T-helper 2 cell treated with Interferon-gamma antibody and Interleukin-4, amounts not matched to agents 5 μg/mL and 100 μg/mL, for 36 hours (primary cell): Measurements from ENCODE around the gene FAM151A.

Experiments
- DNase-seq: peaks from one replicate; pipeline ENCODE4 v3.0.0; 2021; ENCODE audit warnings: low spot score
- H3K27ac Mint-ChIP-seq: one replicate; pipeline ENCODE4 v1.8.0; 2021; ENCODE audit warnings: mild to moderate bottlenecking, mixed read lengths
- H3K27me3 Mint-ChIP-seq: one replicate; pipeline ENCODE4 v1.8.0; 2021; ENCODE audit warnings: low read depth, mixed read lengths
- H3K36me3 Mint-ChIP-seq: one replicate; pipeline ENCODE4 v1.8.0; 2021; ENCODE audit warnings: low read depth, mixed read lengths
- H3K4me1 Mint-ChIP-seq: one replicate; pipeline ENCODE4 v1.8.0; 2021; ENCODE audit warnings: low read depth, mixed read lengths
- H3K4me3 Mint-ChIP-seq: one replicate; pipeline ENCODE4 v1.8.0; 2022; ENCODE audit warnings: mild to moderate bottlenecking, moderate library complexity, mixed read lengths
- H3K9me3 Mint-ChIP-seq: one replicate; pipeline ENCODE4 v1.8.0; 2021; ENCODE audit warnings: mixed read lengths

Gene FAM151A

DNA sequence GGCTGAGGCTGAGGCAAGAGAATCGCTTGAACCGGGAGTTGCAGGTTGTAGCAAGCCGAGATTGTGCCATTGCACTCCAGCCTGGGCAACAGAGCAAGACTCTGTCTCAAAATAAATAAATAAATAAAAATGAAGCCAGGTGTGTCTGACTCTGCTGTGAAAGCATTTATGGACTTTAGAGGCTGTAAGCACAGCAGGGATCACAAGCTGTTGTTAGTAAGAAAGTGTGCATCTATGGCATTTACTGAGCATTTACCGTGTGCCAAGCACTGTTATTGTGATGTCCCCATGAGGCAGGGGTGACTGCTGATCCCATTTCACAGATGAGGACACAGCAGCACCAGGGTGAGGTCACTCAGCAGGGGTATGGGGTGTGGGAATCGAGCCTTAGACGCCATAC, 20.1 kb downstream of the FAM151A start:
- H3K9me3 Mint-ChIP-seq = no peaks in the 10 kb centered on the region
- no peak overlapping the region for H3K27ac Mint-ChIP-seq
- no peaks in the 10 kb centered on the region for H3K36me3 Mint-ChIP-seq
- no peak overlapping the region for H3K4me3 Mint-ChIP-seq
- no peak for DNase-seq
- H3K27me3 Mint-ChIP-seq = no peaks in the 10 kb centered on the region
- peaks cover 7% of the 10 kb centered on the region for H3K4me1 Mint-ChIP-seq

DNA sequence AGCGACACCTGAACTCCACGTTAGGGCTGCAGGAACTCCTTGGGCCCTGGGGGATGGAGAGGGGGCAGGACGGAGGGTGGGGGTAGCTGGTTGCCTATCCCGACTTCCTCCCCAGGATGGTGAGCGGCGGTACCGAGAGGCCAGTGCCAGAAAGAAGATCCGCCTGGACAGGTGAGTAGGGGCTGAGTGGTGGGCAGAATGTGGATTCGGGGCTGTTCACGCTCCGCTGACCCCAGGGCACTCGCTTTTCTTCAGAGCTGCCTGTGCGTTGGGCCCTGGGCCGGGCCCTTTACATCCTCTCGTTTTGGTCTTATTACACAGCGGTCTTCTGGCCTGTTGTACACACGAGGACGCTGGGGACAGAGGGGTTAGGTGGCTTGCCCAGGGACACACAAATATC, 20.8 kb downstream of the FAM151A start:
- Mint-ChIP-seq H3K27me3 (no peaks in the 10 kb centered on the region), H3K36me3 (no peaks in the 10 kb centered on the region), H3K4me1 (peaks cover 9% of the 10 kb centered on the region), H3K4me3 (no peak overlapping the region), H3K9me3 (no peaks in the 10 kb centered on the region), H3K27ac (no peak overlapping the region)
- no peak for DNase-seq

DNA sequence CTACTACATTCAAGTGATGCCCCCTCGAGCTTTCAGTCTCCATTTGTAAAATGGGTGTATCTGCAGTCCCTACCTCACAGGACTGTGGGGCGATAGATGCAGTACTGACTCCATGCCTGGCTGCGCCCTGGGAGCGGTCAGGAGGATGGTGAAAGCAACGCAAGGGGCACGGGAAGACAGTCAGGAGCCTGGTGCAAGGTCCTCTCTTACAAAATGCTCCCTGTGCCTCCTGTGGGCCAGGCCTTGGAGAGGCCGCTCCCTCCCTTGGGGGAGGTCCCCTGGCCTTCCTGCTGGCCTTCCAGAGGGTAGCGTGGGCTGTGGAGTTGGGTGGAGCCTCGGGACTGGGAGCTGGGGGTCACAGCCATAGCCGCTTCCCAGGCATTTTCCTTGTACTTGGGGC, 21.6 kb downstream of the FAM151A start:
- Mint-ChIP-seq H3K36me3 (no peaks in the 10 kb centered on the region), H3K4me3 (no peak overlapping the region), H3K27me3 (no peaks in the 10 kb centered on the region), H3K27ac (no peak overlapping the region), H3K4me1 (peaks cover 9% of the 10 kb centered on the region), H3K9me3 (no peaks in the 10 kb centered on the region)
- DNase-seq = no peak

DNA sequence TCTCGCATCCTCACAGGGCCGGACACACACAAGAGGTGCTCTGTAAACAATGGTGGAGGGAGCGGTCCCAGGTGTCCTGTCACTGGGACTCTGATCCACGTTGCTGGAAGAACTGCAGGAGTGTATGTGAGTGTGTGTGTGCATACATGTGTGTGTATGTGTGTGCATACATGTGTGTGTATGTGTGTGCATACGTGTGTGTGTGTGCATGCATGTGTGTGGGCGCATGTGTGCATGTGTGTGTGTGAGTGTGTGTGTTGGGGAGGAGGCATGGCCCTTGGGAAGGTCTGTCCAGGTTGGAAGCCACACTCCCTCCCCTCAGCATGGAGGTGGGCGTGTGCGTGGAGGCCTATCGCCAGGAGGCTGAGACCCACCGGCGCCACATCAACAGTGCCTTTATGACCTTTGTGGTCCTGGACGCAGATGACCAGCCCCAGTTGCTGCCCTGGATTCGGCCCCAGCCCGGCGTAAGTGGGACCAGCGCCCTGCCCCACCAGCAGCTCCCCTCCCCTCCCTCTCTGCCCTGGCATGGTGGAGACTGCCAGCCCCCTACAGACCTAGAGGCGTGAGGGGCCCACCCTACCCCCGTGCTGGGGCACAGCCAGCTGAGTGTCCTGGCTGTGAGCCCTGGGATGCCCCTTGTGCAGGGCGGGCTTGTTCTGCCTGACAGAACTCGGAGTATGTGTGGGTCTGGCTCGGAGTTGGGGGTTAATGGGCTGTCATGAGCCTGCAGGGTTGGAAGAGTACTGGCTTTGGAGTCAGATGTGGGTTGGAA, 22.2 kb downstream of the FAM151A start:
- Mint-ChIP-seq H3K9me3 (no peaks in the 10 kb centered on the region), H3K4me3 (no peak overlapping the region), H3K27me3 (no peaks in the 10 kb centered on the region), H3K36me3 (no peaks in the 10 kb centered on the region), H3K4me1 (peaks cover 9% of the 10 kb centered on the region), H3K27ac (no peak overlapping the region)
- no peak for DNase-seq

DNA sequence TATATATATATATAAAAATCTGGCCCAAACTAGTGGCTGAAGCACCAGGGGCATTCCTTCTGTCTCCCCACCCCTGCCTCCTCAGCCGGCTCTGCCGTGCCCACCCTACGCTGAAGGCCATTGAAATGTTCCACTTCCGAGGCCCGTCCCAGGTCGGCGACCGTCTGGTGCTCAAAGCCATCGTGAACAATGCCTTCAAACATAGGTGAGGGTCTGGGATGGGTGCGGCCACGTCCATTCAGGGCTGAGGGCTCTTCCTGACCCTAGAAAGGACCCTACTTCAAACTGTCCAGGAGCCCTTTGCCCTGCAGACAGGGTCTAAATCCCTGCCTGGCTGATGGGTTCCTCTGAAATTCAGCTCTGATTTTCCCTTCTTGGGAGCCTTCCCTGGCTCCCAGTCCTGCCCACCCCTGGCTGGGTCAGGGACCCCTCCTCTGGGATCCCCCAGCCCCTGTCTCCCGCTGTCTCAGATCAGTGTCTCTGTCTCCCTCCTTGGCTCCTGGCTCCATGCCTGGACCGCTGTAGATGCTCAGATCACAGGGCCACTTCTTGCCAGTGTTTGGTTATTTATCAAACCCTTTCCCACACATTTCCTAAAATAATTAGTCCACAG, 24.0 kb downstream of the FAM151A start:
- Mint-ChIP-seq H3K4me1 (peaks cover 4% of the 10 kb centered on the region), H3K27ac (no peak overlapping the region), H3K27me3 (no peaks in the 10 kb centered on the region), H3K36me3 (no peaks in the 10 kb centered on the region), H3K9me3 (no peaks in the 10 kb centered on the region), H3K4me3 (no peak overlapping the region)
- DNase-seq = no peak

DNA sequence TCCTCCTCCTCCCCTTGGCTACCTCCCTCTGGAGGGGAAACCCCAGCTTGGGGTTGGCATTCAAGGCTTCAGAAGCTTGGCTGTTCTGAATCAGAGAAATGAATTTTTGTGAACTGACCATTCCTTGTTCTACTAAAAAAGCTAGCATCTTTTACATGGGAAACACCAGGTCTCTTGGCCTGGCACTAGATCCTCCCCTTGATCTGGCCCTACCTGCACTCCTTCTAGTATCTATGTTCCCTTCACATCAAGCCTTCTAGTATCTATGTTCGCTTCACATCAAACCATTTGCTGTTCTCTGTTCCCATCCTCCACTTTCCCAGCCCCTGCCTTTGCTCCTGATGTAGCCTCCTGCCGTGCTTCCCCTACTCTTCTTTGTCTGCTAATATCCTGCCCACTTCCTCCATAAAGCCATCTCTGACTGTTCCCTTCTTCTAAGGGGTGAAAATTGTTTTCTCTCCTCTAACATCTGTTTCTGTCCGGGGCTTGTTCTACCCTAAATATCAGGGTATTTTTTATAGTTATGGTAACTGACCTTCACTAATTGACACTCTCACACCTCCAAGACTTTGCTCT, 25.8 kb downstream of the FAM151A start:
- Mint-ChIP-seq H3K9me3 (no peaks in the 10 kb centered on the region), H3K36me3 (no peaks in the 10 kb centered on the region), H3K4me3 (no peak overlapping the region), H3K4me1 (peaks cover 2% of the 10 kb centered on the region), H3K27me3 (no peaks in the 10 kb centered on the region), H3K27ac (peak overlapping the region; percentile 18)
- DNase-seq = no peak

DNA sequence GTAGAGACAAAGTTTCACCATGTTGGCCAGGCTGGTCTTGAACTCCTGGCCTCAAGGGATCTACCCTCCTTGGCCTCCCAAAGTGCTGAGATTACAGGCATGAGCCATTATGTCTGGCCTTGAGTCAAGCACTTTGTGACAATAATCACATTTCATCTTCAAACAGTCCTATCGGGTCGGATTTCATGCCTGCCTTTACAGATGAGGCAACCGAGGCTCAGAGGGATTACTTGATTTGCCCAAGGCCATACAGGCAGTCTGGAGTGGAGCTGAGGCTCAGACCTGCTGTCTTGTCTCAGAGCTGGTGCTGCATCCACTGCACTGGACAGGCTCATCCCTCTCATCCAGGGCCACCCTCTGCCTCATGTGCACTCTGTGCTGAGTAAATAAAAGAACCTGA, 26.6 kb downstream of the FAM151A start:
- no peak overlapping the region for H3K27ac Mint-ChIP-seq
- no peaks in the 10 kb centered on the region for H3K27me3 Mint-ChIP-seq
- H3K9me3 Mint-ChIP-seq = no peaks in the 10 kb centered on the region
- no peak overlapping the region for H3K4me3 Mint-ChIP-seq
- H3K36me3 Mint-ChIP-seq = no peaks in the 10 kb centered on the region
- H3K4me1 Mint-ChIP-seq = peaks cover 2% of the 10 kb centered on the region
- no peak for DNase-seq

DNA sequence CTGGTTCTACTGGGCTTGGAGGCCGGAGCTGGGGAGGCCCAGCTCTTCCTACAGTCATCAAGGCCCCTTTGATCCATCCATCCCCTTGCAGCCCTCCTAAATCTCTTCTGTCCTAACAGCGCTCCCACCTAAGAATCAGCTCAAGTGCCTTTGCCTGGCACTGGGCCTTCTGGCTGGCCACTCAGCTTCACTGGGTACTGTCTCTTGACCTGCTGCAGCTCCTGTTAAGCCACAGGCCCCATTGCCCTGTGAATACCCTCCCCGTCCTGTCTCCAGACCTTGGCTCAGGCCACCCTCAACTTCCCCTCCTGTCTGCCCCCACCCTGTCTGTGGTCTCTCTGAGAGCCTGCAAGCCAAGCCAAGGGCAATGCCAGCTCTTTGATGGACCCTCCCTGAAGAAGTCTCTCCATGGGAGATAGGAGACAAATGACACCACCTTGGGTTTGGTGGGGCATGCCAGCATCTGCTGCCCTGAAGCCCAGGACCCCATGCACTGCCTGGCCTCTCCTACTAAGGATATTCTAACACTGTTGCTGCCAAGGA, 27.3 kb downstream of the FAM151A start:
- H3K4me3 Mint-ChIP-seq = no peak overlapping the region
- no peak for DNase-seq
- no peaks in the 10 kb centered on the region for H3K36me3 Mint-ChIP-seq
- no peaks in the 10 kb centered on the region for H3K27me3 Mint-ChIP-seq
- H3K9me3 Mint-ChIP-seq = no peaks in the 10 kb centered on the region
- H3K4me1 Mint-ChIP-seq = peaks cover 2% of the 10 kb centered on the region
- no peak overlapping the region for H3K27ac Mint-ChIP-seq

DNA sequence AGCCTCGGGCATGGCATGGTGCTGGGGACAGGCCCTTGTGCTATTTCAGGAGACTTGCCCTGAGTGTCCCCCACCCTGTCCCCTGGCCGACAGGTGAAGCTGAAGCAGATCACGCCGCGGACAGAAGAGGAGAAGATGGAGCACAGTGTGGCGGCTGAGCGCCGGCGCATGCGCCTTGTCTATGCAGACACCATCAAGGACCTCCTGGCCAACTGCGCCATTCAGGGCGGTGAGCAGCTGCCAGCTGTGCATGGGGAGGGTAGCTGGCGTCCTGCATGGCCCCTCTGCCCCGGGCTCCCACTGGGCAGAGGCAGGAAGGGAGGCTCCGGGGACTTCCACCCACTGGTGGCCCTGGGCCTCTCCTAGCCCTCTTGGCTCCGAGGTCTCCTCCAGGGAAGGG, 28.9 kb downstream of the FAM151A start:
- Mint-ChIP-seq H3K27ac (no peak overlapping the region), H3K9me3 (no peaks in the 10 kb centered on the region), H3K4me3 (no peak overlapping the region), H3K36me3 (no peaks in the 10 kb centered on the region), H3K27me3 (no peaks in the 10 kb centered on the region), H3K4me1 (peaks cover 2% of the 10 kb centered on the region)
- DNase-seq = no peak

DNA sequence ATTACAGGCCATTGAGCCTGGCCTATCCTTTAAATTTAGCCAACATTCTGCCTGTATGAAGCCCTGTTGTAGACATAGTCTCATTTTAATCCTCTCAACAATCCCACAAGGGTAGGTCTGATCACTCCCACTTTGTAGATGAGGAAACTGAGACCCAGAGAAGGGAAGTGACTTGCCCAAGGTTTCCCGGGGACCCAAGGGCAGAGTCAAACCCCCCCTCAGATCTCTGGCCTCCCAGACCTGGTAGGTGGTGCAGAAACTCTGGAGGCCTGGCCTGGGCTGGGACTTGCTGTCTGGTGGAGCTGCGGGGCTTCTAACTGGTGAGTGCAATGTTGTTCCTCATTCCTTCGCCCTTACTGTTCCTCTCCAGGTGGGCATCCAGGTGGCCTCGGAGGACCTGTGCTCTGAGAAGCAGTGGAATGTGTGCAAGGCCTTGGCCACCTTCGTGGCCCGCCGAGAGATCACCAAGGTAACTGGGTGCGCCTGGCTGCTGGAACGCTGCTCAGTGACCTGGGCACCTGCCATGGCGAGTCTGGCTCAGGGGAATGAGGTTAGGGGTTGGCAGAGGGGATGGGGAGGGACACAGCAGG, 29.7 kb downstream of the FAM151A start:
- DNase-seq = no peak
- no peaks in the 10 kb centered on the region for H3K9me3 Mint-ChIP-seq
- H3K4me3 Mint-ChIP-seq = no peak overlapping the region
- no peaks in the 10 kb centered on the region for H3K27me3 Mint-ChIP-seq
- peaks cover 2% of the 10 kb centered on the region for H3K4me1 Mint-ChIP-seq
- H3K36me3 Mint-ChIP-seq = no peaks in the 10 kb centered on the region
- no peak overlapping the region for H3K27ac Mint-ChIP-seq

DNA sequence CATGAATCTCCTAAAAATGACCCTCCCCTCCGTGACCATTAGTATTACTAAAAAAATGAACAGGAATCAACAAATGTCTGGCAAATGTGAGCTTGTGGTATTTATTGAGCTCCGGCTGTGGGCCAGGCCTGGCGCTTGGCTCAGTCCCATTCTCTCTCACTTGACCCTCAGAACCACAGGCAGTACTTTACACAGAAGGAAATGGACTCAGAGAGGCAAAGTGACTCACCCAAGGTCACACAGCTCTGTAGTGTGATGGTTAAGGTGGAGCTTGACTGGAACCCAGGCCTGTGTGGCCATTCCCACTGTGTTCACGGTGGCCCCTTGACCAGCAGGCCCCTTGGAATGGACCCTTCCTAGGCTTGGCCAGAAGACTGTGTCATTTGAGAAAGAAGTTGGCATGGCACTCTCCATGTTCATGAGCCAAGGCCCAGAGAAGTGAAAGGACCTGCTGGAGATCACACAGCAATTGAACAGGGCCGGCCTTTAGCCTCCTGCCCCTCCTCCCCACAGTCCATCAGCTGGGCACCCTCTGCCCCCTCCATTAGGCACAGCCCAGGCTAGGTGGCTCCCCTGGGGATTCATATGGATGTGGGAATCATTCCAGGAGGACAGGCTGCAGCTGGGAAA, 32.1 kb downstream of the FAM151A start:
- H3K4me1 Mint-ChIP-seq = no peaks in the 10 kb centered on the region
- H3K36me3 Mint-ChIP-seq = no peaks in the 10 kb centered on the region
- no peak for DNase-seq
- H3K27me3 Mint-ChIP-seq = no peaks in the 10 kb centered on the region
- H3K9me3 Mint-ChIP-seq = no peaks in the 10 kb centered on the region
- no peak overlapping the region for H3K4me3 Mint-ChIP-seq
- no peak overlapping the region for H3K27ac Mint-ChIP-seq

DNA sequence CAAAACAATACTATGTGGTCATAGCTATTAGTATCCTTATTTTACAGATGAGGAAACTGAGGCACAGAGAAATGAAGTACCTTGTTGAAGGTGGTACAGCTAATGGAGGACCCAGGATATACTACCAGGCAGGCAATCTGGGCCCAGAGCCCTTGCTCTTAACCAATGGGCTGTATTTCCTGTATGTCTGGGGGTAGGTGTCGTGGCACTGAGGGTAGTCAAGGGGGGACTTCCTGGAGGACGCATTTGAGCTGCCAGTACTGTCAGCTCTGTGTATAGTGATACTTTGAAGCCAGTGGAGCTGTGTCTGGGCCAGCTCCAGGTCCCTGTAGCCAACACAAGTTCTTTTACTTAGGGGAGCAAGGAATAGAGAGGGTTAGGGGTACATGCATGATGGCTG, 34.9 kb downstream of the FAM151A start:
- H3K9me3 Mint-ChIP-seq = no peaks in the 10 kb centered on the region
- no peak overlapping the region for H3K27ac Mint-ChIP-seq
- H3K4me3 Mint-ChIP-seq = no peak overlapping the region
- H3K36me3 Mint-ChIP-seq = no peaks in the 10 kb centered on the region
- no peaks in the 10 kb centered on the region for H3K4me1 Mint-ChIP-seq
- no peak for DNase-seq
- no peaks in the 10 kb centered on the region for H3K27me3 Mint-ChIP-seq

DNA sequence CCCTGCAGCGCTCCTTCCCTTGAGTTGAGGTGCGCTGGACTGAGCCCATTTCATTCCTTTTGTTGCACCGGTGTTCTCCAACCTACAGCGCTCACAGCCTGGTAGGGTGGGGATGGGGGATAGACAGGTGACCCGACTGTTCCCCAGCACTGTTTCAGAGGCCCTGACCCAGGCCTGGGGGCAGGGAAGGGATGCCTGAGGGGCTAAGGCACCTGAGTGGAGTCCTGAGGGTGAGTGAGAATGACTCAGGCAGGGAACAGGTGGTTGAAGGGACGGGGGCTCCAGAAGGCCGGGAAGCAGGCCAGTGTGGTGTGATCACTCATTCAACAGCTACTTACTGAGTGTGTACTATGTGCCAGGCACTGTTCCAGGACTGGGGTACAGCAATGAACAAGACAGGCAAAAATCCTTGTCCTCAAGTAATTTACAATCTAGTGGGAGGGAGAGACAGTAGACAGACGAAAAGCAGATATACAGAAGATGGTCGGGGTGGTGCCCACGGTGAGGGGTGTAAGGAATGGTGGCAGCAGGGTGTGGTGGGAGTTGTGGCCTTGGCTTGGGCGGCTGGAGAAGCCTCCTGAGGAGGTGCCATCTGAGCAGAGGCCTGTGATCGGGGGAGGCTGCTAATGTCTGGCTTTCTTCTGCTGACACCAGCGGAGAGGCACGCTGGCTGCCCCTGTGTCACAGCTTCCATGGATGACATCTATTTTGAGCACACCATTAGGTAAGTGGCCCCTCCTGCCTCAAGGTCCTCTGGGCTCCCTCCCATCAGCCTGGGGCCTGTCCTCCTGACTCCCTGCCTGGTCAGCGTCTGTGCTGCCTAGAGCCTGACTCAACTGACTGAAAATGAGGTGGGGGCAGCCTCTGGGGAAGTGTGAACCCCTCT, 37.9 kb downstream of the FAM151A start:
- Mint-ChIP-seq H3K27me3 (no peaks in the 10 kb centered on the region), H3K4me1 (no peaks in the 10 kb centered on the region), H3K9me3 (no peaks in the 10 kb centered on the region), H3K27ac (no peak overlapping the region), H3K4me3 (no peak overlapping the region), H3K36me3 (no peaks in the 10 kb centered on the region)
- DNase-seq = no peak
